Spleen (tissue), 11 donors: Measurements from ENCODE around the gene ADAMTS12. TPM values are rescaled to one million over a fixed set of nuclear protein-coding genes. Genes with fewer than 3 reads are reported as not detected.
"Not testable (repeated sequence)": the region's sequence is repeated elsewhere in the genome, so short reads cannot be mapped to it uniquely, and the experiment has no call there.

Experiments
- DNase-seq: peaks from one replicate; pipeline ENCODE4 v3.0.0-alpha.2; 2020
- H3K27ac ChIP-seq, 8 donors: fragments of 200-600 bp; sonication (generic) in 7 of 8; 1 replicate in 4 of 8; 2 replicates in 4 of 8; pipeline versions ENCODE4 v1.5.0 to v1.8.0; 2016 to 2021; ENCODE audit warnings: inconsistent platforms in 4 of 8, mild to moderate bottlenecking in 4 of 8, moderate library complexity in 1 of 8
- H3K27me3 ChIP-seq, 7 donors: fragments of 200-600 bp; sonication (generic) in 6 of 7; replicated peaks in 1 of 7; 1 replicate in 4 of 7; 2 replicates in 3 of 7; pipeline versions ENCODE4 v1.5.0 to v1.8.0; 2016 to 2021; ENCODE audit warnings: inconsistent platforms in 3 of 7, mild to moderate bottlenecking in 1 of 7
- H3K36me3 ChIP-seq, 6 donors: fragments of 200-600 bp; sonication (generic) in 5 of 6; 1 replicate in 4 of 6; 2 replicates in 2 of 6; pipeline versions ENCODE4 v1.5.0 to v1.8.0; 2016 to 2021; ENCODE audit warnings: inconsistent platforms in 2 of 6
- H3K4me1 ChIP-seq, 6 donors: fragments of 200-600 bp; sonication (generic) in 5 of 6; 1 replicate in 3 of 6; 2 replicates in 3 of 6; pipeline versions ENCODE4 v1.5.0 to v1.8.0; 2016 to 2021; ENCODE audit warnings: inconsistent platforms in 3 of 6
- H3K4me3 ChIP-seq, 8 donors: fragments of 200-600 bp; sonication (generic) in 7 of 8; 1 replicate in 4 of 8; 2 replicates in 4 of 8; pipeline versions ENCODE4 v1.5.0 to v1.8.0; 2016 to 2021; ENCODE audit warnings: inconsistent platforms in 4 of 8, mild to moderate bottlenecking in 4 of 8, moderate library complexity in 2 of 8
- H3K9me3 ChIP-seq, 8 donors: fragments of 200-600 bp; sonication (generic) in 7 of 8; 1 replicate in 4 of 8; 2 replicates in 4 of 8; pipeline versions ENCODE4 v1.5.0 to v1.8.0; 2016 to 2021; ENCODE audit warnings: inconsistent platforms in 4 of 8
- POLR2A ChIP-seq, 3 donors: fragments of 450-650 bp; IDR thresholded peaks; one replicate each; pipeline ENCODE4 v1.5.1; 2017; ENCODE audit warnings: antibody characterized with exemption in 3 of 3, mild to moderate bottlenecking in 1 of 3
- POLR2AphosphoS5 ChIP-seq, 3 donors: sonication (generic); formaldehyde crosslinking; IDR thresholded peaks; one replicate each; pipeline ENCODE4 v1.5.1; 2017; ENCODE audit warnings: antibody characterized with exemption in 3 of 3
- WGBS, 5 donors: extraction: QIAGEN DNeasy Blood & Tissue Kit in 3 of 5; methylation state at CpG; one replicate each; pipeline versions ENCODE4 v1.1.5 to v1.1.7; 2013 to 2018; 5-methylcytosine and 5-hydroxymethylcytosine counted together
- intact Hi-C: fragments of 100-400 bp; cut with DNase I; formaldehyde crosslinking; loops from one replicate; pipeline ENCODE4 v1.15.0; 2023; ENCODE audit warnings: low total_unique reads
- polyA plus RNA-seq, 3 donors: library from polyadenylated mRNA; stranded (reverse); fragments of 200-250 nt; gene quantifications; one replicate each; pipeline ENCODE4 v1.2.1, GENCODE V29; 2013
- total RNA-seq, 7 donors: library from RNA; depleted of rRNA in 3 of 7; stranded (reverse); fragments of >200 nt in 3 of 7; fragmentation: NEBNext Ultra II Directional in 4 of 7; extraction: Animal tissue kit (Norgen Biotek cat#: 25700) in 4 of 7; gene quantifications; one replicate each; pipeline versions ENCODE4 v1.1.0 to v1.2.1, GENCODE V29; 2016 to 2021
- TF ChIP-seq, protein P1 (sequence below), 11 experiments: fragments of 200-600 bp in 7 of 11; fragments of 450-650 bp in 4 of 11; sonication (generic) in 4 of 11; IDR thresholded peaks in 8 of 11; conservative IDR thresholded peaks in 3 of 11; 1 replicate in 7 of 11; 2 replicates in 4 of 11; pipeline versions ENCODE4 v1.4.0 to v1.8.0; 2016 to 2021; ENCODE audit warnings: antibody characterized with exemption in 11 of 11, inconsistent platforms in 4 of 11, mild to moderate bottlenecking in 1 of 11
- donor health status: healthy with polysubstance abuse.
- donor health status: DM: no; HTN: no; CAD: no; lungs with moderate emphysema.
- donor health status: DM: no; HTN: no; CAD: no.
- donor health status: Bipolar disorder and iron deficiency.
- donor health status: healthy.
- donor health status: DM: no; HTN: no; CAD: no.
- donor health status: DM: yes; HTN: yes; CAD: no.

The ADAMTS12 gene
- total and polyA plus RNA-seq, 10 donors, result 0.07 to 4.3 (median 1.4) TPM

DNA sequence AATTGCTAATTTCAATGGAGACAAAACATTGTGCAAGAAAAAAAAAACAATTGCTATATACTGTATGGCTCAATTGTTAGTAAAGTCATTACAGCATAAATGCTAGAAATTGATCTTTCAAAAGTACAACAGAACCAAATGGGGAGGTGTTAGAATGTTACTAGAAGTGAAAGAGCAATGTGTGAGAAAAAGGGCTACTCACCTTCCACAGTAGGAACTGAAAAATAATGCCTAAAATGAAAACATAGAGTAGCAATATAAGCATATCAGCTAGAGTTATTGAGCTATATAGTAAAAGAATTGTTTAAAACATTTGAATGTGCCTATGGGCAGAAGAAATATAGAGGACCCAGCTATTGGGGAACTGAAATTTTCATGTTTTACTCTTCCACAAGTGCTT lies 33.5 kb upstream of the ADAMTS12 start:
- H3K27ac ChIP-seq, result no peak overlapping the region
- intact Hi-C loops, result no loop called here
- H3K4me3 ChIP-seq, result no peak overlapping the region

DNA sequence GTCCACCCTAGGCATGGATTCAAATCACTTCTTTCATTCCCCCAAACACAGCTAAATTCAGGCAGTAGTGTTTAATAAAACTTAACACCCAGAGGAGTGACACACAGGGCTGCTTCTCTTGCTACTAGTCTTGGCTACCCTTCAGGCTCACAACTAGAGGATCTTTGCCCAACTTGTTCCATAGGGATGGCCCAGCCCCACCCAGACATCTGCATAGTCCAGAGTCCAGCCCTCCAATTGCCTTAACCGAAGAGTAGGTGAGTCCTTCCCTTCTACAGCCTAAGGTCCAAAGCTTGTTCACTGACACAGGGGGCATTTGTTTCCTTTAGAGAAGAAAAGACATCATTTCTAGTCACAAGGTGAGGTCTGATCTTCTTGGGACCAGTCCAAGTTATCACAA lies 29.2 kb upstream of the ADAMTS12 start:
- intact Hi-C loops, result no loop called here
- Histone ChIP-seq H3K27me3 (peaks cover 0 to 19% (median 0%) of the 10 kb centered on the region in 7 donors), H3K27ac (no peak overlapping the region), H3K4me3 (no peak overlapping the region), H3K4me1 (no peaks in the 10 kb centered on the region), H3K9me3 (peaks cover 0 to 42% (median 30%) of the 10 kb centered on the region in 8 donors), H3K36me3 (no peaks in the 10 kb centered on the region)
- no peak for DNase-seq
- 73 to 92% (median 79%) methylated on average over 1 of the region's 1 CpG for WGBS, 5 donors
- no peak for TF ChIP-seq POLR2A (IDR thresholded peaks at IDR 0.05)
- no peak for TF ChIP-seq POLR2AphosphoS5 (IDR thresholded peaks at IDR 0.05)
- TF ChIP-seq, protein P1, sequence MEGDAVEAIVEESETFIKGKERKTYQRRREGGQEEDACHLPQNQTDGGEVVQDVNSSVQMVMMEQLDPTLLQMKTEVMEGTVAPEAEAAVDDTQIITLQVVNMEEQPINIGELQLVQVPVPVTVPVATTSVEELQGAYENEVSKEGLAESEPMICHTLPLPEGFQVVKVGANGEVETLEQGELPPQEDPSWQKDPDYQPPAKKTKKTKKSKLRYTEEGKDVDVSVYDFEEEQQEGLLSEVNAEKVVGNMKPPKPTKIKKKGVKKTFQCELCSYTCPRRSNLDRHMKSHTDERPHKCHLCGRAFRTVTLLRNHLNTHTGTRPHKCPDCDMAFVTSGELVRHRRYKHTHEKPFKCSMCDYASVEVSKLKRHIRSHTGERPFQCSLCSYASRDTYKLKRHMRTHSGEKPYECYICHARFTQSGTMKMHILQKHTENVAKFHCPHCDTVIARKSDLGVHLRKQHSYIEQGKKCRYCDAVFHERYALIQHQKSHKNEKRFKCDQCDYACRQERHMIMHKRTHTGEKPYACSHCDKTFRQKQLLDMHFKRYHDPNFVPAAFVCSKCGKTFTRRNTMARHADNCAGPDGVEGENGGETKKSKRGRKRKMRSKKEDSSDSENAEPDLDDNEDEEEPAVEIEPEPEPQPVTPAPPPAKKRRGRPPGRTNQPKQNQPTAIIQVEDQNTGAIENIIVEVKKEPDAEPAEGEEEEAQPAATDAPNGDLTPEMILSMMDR (IDR thresholded peaks at IDR 0.05 in 8 of 11, conservative IDR thresholded peaks at IDR 0.05 in 3 of 11), result no peak

More for the DNA sequence above, 33.5 kb upstream of the ADAMTS12 start:
- no peaks in the 10 kb centered on the region for H3K4me1 ChIP-seq
- DNase-seq, result no peak
- TF ChIP-seq POLR2AphosphoS5 (IDR thresholded peaks at IDR 0.05), result no peak
- TF ChIP-seq POLR2A (IDR thresholded peaks at IDR 0.05), result no peak
- no peaks in the 10 kb centered on the region for H3K36me3 ChIP-seq
- no peaks in the 10 kb centered on the region for H3K9me3 ChIP-seq
- peaks cover 0 to 13% (median 0%) of the 10 kb centered on the region in 7 donors for H3K27me3 ChIP-seq

DNA sequence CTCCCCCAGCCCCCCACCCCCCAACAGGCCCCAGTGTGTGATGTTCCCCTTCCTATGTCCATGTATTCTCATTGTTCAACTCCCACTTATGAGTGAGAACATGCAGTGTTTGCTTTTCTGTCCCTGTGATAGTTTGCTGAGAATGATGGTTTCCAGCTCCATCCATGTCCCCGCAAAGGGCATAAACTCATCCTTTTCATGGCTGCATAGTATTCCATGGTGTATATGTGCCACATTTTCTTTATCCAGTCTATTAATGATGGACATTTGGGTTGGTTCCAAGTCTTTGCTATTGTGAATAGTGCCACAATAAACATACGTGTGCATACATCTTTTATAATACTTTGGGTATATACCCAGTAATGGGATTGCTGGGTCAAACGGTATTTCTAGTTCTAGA lies 23.1 kb upstream of the ADAMTS12 start:
- H3K4me1 ChIP-seq, intact Hi-C loops, DNase-seq, H3K36me3 ChIP-seq, H3K27me3 ChIP-seq, H3K4me3 ChIP-seq, H3K27ac ChIP-seq: not testable (repeated sequence)
- 92 to 97% (median 96%) methylated on average over 3 of the region's 3 CpGs for WGBS, 5 donors
- peaks cover 0 to 58% (median 33%) of the 10 kb centered on the region in 8 donors for H3K9me3 ChIP-seq

DNA sequence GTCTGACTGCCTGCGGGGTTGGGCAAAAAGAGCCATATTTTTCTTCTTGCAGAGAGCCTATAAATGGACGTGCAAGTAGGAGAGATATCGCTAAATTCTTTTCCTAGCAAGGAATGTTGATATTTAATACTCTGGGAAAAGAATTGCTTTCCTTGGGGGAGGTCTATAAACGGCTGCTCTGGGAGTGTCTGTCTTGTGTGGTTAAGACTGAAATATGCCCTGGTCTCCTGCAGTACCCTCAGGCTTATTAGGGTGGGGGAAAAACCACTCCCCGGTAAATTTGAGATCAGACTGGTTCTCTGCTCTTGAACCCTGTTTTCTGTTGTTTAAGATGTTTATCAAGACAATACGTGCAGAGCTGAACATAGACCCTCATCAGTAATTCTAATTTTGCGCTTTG lies 14.5 kb upstream of the ADAMTS12 start:
- intact Hi-C loops, H3K27me3 ChIP-seq, H3K4me3 ChIP-seq, DNase-seq, H3K36me3 ChIP-seq, H3K27ac ChIP-seq, H3K4me1 ChIP-seq: not testable (repeated sequence)
- peaks cover 0 to 76% (median 45%) of the 10 kb centered on the region in 8 donors for H3K9me3 ChIP-seq
- WGBS, 5 donors, result 85 to 89% (median 86%) methylated on average over 7 of the region's 7 CpGs

DNA sequence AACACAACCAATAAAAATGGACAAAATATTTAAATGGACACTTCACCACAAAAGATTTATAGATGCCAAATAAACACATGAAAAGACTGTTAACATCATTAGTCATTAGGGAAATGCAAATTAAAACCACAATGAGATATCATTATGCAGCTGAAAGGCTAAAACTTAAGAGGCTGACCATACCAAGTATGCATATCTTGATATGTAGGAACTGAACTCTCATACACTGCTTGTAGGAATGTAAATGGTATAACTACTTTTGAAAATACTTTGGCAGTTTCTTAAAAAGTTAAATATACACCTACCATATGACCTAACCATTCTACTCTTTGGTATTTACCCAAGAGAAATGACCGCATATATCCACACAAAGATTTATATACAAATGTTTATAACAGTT lies 13.6 kb upstream of the ADAMTS12 start:
- Histone ChIP-seq H3K36me3 (no peaks in the 10 kb centered on the region), H3K4me1 (no peaks in the 10 kb centered on the region), H3K27me3 (no peaks in the 10 kb centered on the region), H3K27ac (no peak overlapping the region), H3K9me3 (peaks cover 0 to 76% (median 45%) of the 10 kb centered on the region in 8 donors), H3K4me3 (no peak overlapping the region)
- intact Hi-C loops, result no loop called here
- 94 to 97% (median 96%) methylated on average over 1 of the region's 1 CpG for WGBS, 5 donors
- TF ChIP-seq POLR2A (IDR thresholded peaks at IDR 0.05) (no peak), POLR2AphosphoS5 (IDR thresholded peaks at IDR 0.05) (no peak)
- TF ChIP-seq, protein P1 (IDR thresholded peaks at IDR 0.05 in 8 of 11, conservative IDR thresholded peaks at IDR 0.05 in 3 of 11), result no peak
- DNase-seq, result no peak

DNA sequence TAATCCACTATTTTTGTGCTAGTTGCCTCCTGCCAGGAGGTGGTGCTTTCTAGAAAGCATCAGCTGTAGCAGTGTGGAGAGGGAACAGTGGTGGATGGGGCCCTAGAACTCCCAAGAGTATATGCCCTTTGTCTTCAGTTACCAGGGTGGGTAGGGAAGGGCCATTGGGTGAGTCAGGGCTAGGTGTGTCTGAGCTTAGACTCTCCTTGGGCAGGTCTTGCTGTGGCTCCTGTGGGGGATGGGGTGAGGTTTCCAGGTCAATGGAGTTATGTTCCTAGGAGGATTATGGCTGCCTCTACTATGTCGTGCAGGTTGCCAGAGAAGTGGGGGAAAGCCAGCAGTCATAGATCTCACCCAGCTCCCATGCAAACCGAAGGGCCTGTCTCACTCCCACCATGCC lies 11.3 kb upstream of the ADAMTS12 start:
- intact Hi-C loops, result no loop called here
- WGBS, 5 donors, result 80 to 93% (median 92%) methylated on average over 1 to 2 of the region's 2 CpGs; no CpG with 5 or more reads in 1 of the 5 donors
- DNase-seq, result no peak
- Histone ChIP-seq H3K36me3 (no peaks in the 10 kb centered on the region), H3K27me3 (no peaks in the 10 kb centered on the region), H3K4me1 (no peaks in the 10 kb centered on the region), H3K27ac (no peak overlapping the region), H3K4me3 (no peak overlapping the region), H3K9me3 (peaks cover 0 to 59% (median 42%) of the 10 kb centered on the region in 8 donors)
- TF ChIP-seq POLR2A (IDR thresholded peaks at IDR 0.05) (no peak), POLR2AphosphoS5 (IDR thresholded peaks at IDR 0.05) (no peak)
- TF ChIP-seq, protein P1 (IDR thresholded peaks at IDR 0.05 in 8 of 11, conservative IDR thresholded peaks at IDR 0.05 in 3 of 11), result no peak
